ENCODE data around the gene ORM2.

ORM2 gene

DNA sequence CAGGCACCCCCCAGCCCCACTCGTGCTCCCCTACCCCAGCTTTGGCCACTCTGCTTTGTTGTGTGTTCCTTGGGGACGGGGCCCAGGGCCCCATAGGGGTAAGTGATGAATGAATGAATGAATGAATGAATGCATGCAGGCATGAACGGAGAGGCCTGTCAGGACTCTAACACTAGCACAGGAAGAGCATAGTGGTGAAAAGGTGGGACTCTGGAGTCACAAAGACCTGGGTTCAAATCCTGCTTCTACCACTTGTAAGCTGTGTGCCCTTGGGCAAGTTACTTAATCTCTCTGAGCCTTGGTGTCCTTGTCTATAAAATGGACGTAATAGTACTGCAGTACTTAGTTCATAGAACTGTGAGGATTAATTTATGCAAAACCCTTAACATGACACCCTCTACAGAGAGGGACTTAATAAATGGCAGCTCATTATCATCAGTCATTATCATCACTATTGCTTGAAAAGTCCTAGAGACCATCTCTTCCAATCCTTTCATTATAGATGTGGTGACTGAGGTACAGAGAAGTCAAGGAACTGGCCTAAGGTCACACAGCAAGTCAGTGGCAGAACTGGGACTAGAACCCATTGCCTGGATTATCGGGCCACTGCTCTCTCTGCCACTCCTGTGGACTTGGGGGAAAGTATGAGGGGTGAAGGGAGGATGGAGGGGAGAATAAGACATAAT is 13.2 kb downstream of the ORM2 start:
- in situ Hi-C loops (cut with MboI; ENCODE audit: low sequenced_read_pairs, unreplicated experiment): no loop called here
- TF ChIP-seq, protein P1, sequence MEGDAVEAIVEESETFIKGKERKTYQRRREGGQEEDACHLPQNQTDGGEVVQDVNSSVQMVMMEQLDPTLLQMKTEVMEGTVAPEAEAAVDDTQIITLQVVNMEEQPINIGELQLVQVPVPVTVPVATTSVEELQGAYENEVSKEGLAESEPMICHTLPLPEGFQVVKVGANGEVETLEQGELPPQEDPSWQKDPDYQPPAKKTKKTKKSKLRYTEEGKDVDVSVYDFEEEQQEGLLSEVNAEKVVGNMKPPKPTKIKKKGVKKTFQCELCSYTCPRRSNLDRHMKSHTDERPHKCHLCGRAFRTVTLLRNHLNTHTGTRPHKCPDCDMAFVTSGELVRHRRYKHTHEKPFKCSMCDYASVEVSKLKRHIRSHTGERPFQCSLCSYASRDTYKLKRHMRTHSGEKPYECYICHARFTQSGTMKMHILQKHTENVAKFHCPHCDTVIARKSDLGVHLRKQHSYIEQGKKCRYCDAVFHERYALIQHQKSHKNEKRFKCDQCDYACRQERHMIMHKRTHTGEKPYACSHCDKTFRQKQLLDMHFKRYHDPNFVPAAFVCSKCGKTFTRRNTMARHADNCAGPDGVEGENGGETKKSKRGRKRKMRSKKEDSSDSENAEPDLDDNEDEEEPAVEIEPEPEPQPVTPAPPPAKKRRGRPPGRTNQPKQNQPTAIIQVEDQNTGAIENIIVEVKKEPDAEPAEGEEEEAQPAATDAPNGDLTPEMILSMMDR (IDR thresholded peaks at IDR 0.05; ENCODE audit: borderline replicate concordance, control extremely low read depth, extremely low read depth, insufficient read depth, missing control alignments): no peak
- no peak for DNase-seq (ENCODE audit: low spot score)

DNA sequence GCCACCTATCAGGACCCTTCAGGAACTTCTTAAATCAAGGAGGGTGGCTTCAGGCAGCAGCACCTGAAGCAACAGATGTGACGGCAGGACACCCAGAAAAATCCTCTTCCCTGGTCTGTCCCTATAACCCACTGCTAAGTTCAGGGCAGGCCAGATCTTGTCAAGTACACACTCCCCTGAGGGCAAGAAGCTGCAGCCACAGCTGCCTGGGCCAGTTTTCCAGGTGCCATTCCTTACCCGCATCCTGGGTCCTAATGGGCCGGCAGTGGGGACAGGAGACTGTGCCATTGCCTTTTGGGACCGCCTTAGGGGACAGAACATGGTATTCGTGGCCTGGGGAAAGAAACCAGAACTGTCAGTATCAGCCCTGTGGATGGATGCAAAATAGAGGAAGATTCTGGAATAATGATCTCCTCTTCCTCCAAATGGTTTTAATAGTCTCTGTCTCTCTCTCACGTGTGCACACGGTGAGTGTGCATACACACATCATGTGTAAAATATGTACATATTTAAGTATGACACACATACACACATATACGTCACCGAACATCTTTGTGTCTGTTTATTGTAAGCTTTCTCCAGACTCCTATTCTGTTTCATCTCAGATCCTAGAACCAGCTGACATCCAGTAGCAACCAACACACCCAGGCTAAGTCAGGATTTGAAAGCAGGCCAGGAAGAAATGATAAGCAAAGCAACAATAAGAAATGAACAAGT is 14.0 kb downstream of the ORM2 start:
- in situ Hi-C loops (cut with MboI; ENCODE audit: low sequenced_read_pairs, unreplicated experiment): no loop called here
- TF ChIP-seq, protein P1 (IDR thresholded peaks at IDR 0.05; ENCODE audit: borderline replicate concordance, control extremely low read depth, extremely low read depth, insufficient read depth, missing control alignments): no peak
- no peak for DNase-seq (ENCODE audit: low spot score)

DNA sequence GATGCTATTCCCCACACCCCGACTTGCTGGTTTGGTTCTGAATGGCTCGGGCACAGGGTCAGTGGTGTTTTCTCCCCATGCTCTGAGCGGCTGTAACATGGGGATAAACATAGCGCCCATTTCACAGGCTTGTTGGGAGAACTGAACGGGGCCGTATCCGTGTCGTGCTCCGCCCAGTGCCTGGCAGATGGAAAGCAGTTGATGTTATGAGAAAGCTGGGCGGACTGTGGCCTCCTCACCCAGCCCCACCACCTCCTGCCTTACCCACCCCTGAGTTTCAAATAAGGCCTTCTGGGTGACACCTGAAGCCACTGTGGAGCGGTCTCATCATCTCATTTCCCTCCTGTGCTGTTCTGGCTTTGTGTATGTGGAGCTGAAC is 14.5 kb downstream of the ORM2 start:
- DNase-seq (ENCODE audit: low spot score): no peak
- TF ChIP-seq, protein P1 (IDR thresholded peaks at IDR 0.05; ENCODE audit: borderline replicate concordance, control extremely low read depth, extremely low read depth, insufficient read depth, missing control alignments): no peak
- in situ Hi-C loops (cut with MboI; ENCODE audit: low sequenced_read_pairs, unreplicated experiment): no loop called here

DNA sequence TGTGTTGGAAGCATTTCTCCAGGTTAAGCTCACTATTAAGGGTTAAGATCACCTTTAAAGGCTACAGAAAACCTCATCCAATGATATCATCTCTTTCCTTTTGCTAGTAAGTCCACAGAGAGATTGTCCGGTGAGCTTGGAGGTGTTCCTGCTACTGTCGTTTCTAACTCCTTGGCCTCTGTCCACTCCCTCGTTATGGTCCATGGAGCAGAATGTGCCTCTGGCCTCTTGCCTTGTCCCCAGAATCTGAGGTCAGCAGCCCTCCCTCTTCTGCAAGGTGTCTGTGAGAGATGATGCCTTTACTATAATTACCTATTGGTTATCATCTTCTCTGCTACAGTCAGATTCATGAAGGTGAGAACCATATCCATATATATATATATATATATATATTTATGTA is 15.0 kb downstream of the ORM2 start:
- no peak for DNase-seq (ENCODE audit: low spot score)
- TF ChIP-seq, protein P1 (IDR thresholded peaks at IDR 0.05; ENCODE audit: borderline replicate concordance, control extremely low read depth, extremely low read depth, insufficient read depth, missing control alignments): no peak
- in situ Hi-C loops (cut with MboI; ENCODE audit: low sequenced_read_pairs, unreplicated experiment): no loop called here

DNA sequence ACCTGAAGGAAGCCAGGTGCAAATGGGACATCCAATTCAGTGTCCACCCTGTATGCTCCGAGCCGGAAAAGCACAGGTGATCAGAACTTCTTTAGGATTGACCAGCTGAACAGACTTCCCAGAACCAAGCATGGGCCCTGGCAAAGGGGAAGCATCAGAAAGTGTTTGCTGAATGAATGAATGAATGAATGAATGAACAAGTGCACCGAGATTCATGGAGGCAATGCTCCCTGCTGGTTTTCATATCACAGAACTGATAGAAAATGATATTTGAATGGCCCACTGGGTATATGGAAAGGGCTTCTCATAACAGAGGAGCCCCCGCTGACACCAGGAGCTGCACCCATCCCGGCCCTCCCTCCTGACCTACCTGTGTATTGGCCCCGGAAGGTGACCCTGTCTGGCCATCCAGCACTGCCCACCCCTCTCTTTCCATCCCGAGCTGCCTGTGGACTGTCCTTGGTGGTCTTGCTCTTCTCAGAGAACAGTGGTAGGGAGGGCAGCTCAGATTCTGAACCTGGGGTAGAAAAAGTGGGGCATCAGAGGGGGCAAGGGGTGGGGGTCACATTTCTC is 15.9 kb downstream of the ORM2 start:
- TF ChIP-seq, protein P1 (IDR thresholded peaks at IDR 0.05; ENCODE audit: borderline replicate concordance, control extremely low read depth, extremely low read depth, insufficient read depth, missing control alignments): no peak
- in situ Hi-C loops (cut with MboI; ENCODE audit: low sequenced_read_pairs, unreplicated experiment): no loop called here
- no peak for DNase-seq (ENCODE audit: low spot score)

DNA sequence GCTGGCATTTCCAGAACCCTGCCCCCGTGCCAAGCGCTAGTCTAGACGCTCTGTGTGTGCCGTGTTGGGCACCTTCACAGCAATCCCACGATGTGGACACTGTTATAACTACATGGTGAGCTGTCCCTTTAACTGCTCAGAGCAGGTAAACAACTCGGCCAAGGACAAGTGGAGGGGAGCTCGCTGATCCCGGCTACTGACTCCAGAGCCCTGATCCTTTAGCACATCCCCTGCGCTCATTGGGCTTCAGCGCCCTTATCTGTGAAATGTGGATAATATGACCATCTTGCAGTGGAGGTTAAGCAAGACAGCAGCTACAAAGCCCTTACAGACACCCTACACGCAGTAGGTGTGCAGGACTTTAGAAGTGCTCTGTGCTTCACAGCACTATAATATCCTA is 16.5 kb downstream of the ORM2 start:
- TF ChIP-seq, protein P1 (IDR thresholded peaks at IDR 0.05; ENCODE audit: borderline replicate concordance, control extremely low read depth, extremely low read depth, insufficient read depth, missing control alignments): no peak
- no peak for DNase-seq (ENCODE audit: low spot score)
- in situ Hi-C loops (cut with MboI; ENCODE audit: low sequenced_read_pairs, unreplicated experiment): no loop called here
